ELF-1 (cell line): Measurements from ENCODE around the gene MGAT4C.

Experiments used
- DNase-seq: peaks from one replicate; pipeline ENCODE4 v3.0.0-alpha.2; 2016; ENCODE audit warnings: low read depth, low spot score

Gene MGAT4C

DNA sequence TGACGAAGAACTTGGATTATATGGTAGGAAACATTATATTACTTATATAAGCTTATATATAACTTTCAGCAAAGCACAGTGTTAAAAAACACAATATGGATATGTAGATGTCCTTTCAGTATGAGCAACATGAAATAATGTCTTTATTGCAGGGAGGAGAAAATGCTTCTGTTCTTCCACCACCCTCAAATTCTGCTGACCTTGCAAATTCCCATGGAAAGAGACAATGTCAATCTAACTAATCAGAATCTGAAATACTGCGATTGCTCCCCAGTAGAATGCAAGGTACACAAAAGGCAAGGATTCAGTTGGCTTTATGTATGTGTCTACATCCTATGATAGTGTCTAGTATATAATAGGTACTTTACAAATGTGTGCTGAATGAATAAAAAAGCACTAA lies 26.4 kb downstream of the MGAT4C start:
- DNase-seq: no peak

DNA sequence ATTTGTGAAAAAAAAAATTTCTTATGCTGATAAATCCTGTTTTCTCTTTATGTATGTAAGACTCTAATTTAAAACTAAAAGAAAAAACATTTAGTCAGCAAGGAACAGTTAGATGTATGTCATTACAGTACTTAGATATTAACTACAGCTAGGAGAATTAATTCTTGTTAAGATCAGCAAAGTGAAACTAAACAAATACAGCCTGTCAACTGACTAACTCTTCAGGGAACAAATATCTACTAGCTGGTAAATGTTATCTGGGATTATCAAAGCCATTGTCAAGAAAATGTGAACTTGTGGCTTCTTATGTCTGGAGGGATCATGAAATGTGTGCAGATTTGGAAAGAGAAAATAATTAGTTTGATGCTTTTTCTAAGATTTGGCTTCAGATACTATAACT lies 27.5 kb downstream of the MGAT4C start:
- no peak for DNase-seq

DNA sequence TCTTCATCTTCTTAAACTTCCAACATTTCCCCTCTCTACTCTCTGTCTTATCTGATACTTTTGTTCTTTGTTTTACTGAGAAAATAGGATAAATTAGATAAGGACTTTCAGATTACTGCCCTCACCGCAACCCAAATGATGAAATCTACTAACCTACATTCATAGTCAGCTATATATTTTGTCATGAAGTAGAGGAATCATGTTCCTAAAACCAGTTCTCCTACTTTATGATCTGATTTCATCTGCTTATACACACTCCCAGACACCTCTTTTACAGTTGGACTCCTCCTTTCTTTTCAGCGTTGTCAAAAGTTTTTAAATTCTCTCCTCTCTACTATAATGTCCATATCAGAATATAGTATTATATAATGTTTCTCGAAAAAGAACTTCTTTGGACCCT lies 29.7 kb downstream of the MGAT4C start:
- no peak for DNase-seq

DNA sequence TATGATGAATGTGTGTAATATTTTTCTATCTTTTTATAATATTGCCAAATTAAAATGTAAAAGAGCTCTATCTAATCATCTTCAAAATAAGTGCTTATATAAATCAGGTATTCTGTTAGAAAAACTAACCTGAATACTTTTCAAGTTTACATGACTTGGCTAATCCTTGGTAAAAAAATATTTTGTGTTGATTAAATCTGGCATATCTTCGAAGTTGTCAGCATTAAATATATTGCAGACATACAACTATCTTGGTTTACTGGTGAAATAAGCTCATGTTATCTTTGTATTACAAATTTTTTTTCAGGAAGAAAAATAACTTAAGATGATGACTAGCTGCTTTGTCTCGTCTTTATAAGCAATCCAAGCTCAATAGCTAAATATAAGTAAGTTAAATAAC lies 39.6 kb downstream of the MGAT4C start:
- no peak for DNase-seq

DNA sequence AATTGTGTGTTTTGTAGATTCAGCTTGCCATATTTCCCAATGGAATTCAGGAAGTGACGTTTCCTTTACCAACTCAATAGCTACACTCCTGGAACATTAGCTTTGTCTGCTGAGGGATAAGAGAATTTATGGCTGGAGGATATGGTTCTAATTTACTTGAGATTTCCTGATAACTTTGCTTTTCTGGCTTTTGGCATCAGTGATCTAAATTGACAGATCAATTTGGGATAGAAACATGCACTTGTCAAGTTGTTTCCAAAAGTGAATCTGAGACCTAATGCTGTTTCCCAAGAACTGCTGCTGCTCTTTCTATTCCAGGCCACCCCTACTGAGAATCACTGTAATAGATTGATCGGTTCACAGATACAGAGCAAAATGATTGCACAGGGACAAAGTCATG lies 43.2 kb downstream of the MGAT4C start:
- DNase-seq: no peak

DNA sequence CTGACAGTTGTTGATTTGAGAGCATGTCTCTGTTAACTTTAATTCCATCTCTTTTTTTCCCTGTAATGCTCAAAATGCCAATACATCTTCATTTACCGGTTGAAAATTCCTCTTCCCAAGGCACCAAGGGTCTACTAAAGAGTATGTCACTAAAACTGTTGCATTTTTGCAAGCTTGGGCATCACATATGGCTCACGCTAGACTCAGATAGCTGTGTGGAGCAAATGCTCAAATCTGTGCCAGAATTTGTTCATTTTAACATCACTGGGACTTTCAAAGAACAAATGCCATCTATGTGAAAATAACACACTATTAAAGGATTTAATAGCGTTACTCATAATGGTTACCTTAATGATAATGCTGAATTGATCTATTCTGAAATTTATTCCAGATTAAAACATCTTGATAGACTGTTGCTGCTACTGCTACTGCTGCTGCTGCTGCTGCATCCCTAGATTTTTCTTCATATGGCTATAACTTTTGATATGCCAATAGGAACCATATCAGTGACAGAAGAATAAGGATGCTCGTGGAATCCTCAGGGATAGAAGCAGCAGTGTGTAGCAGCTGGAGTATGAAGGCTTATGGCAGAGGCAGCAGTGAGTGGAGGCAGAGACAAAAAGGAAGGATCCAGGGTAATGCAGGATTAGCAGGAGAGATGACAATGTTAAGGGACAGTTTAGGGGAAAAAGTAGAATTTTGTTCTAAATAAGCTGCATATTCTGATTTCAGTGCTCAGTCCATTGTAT lies 57.3 kb downstream of the MGAT4C start:
- DNase-seq: no peak

DNA sequence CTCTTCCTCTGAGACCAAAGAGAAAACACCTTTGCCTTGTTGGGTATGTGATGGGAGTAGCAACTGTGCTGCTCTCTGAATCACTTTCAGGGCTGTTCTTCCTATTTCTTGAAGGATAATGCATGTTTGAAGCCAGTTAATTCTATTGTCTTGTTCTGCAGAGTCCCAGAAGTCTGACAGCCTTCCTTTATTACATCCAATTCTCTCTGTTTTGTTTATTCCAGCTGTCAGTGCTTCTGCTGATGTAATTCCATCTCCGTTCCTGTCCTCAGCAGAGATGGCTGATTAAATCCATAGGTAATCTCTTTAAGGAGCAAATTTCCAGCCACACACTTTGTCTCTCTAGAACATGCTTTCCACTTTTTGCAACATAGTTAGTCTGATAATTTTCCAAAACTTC lies 59.7 kb downstream of the MGAT4C start:
- no peak for DNase-seq

DNA sequence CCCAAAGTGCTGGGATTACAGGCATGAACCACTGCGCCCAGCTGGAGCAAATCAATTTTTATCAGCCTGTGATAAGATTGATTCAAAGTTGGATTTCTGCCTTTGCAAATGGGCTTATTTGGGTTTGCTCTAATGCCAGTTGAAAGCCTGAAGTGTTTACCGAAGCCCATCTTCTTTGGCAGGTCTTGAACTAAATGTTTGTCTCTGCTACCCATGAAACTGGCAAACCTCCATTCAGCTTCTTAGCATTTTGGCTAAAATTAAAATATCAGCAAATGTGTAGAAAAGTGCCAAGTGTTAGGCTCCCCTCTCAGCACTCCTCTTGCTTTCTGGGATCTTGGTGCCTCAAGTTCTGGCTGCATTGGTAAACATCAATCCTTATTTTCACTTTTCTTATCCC lies 61.5 kb downstream of the MGAT4C start:
- DNase-seq: no peak

DNA sequence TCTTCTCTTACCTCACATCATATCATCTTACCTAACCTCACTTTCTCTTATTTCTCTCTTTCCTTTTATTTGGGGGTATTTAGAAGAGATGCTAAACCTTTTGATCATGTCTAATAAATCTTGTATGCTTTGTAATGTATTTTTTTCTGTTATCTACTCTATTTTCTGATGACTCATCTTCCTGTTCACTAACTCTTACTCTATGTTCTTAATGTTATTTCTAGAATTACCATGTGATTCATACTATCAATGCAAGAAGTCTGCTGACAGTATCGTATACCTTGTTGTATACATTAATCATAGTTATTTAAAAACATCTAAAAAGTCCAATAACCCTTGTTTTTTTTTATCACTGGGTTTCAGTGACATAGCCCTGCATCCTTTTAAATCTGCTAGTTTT lies 62.3 kb downstream of the MGAT4C start:
- DNase-seq: no peak

DNA sequence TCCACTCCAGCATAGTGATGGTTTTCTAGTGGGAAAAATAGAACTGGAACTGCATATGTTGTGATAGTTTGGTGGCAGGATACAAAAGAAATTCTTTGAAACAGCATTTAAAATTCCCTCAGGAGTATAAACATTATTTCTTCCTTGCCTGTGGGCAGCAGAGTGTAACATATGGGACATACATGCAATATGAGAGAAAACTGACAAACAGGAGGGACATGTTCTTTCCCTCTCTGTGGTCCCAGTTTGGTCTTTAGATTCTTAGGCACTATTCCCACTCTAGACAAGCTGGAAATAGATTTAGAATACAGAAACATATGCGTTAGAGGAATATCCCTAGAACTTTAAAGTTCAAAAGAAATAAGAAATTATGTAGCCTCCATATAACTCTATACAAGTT lies 68.0 kb downstream of the MGAT4C start:
- no peak for DNase-seq

DNA sequence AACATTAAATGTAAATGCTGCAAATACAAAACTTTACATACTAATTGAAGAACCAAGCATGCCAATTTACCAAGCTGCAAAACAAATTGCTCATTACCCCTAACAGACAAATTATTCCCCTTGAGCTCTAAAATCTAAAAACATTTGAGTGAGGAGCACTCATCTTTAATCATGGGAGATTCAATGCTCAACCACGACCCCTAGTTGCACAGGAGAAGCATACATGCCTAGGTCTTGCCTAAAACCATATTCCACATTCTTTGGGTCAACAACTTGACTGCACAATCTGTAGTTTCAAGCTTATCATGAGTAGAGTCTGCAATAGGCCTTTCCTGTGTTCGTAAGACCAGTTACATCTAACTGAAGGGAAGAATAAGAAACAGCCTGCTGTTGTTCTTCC lies 69.7 kb downstream of the MGAT4C start:
- no peak for DNase-seq

DNA sequence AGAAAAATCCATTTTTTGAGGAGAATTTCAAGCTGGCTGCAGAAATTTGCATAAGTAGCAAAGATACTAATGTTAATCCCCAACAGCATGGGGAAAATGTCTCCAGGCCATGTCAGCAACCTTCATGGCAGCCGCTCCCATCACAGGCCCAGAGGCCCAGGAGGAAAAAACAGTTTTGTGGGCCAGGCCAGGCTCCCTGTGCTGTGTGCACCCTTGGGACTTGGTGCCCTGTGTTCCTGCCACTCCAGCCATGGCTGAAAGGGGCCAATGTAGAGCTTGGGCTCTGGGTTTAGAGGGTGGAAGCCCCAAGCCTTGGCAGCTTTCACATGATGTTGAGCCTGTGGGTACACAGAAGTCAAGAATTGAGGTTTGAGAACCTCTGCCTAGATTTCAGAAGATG lies 76.3 kb downstream of the MGAT4C start:
- DNase-seq: no peak

DNA sequence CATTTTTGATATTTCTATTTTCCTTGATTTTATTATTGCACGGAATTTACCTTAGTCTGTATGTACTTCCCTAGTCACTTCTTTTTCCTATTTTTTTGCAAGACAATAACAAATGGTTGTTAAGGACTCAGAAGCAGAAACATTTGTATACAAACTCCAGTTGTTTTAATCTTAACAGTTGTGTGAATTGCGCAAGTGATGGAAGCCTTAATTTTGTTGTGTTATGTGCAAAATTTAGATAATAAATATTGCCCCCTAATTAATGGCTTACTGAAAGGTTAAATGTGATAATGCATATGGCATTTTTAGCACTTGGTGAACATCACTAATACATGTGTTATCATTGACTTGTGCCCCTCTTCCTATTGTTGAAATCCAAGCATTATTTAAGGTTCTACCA lies 82.0 kb downstream of the MGAT4C start:
- DNase-seq: no peak

DNA sequence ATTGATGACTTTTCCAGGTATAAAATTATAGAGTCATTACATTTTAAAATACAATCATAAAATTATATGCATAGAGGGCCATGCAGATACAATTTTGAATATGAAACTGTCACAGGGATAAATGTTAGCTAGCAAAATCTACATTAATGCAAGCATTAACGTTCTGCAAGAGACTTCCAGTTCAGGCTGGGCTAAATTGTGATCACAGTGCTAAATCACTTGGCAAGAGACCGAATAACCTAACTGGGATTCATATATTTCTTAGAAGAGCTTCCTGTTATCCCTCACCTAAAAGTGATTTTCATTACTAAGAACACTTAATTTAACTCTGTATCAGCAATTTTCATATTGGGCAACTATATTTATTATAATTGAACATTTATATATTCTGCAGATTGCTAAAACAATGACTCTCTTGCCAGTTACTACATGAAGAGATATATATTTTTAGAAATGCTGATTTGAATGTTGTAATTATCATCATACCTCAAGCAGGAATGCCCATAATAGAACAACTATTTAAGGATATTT lies 83.2 kb downstream of the MGAT4C start:
- no peak for DNase-seq

DNA sequence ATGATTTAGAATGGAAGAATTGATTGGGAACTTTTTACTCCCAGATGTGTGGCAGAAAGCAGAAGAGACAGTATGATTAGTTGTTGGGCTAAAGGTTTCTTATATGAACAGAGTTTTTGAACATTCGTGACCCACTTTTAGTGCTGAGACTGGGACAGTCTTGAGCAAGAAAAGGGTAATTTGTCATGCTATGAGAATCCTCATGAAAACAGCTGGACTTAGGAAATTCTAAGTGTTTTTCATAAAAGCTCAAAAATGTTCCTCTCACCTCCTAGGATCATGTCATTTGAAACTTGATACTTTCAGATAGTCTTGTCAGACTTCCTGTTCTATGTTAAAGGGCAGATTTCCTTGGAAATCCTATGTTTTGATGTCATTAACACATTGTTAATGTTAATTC lies 86.1 kb downstream of the MGAT4C start:
- DNase-seq: no peak

DNA sequence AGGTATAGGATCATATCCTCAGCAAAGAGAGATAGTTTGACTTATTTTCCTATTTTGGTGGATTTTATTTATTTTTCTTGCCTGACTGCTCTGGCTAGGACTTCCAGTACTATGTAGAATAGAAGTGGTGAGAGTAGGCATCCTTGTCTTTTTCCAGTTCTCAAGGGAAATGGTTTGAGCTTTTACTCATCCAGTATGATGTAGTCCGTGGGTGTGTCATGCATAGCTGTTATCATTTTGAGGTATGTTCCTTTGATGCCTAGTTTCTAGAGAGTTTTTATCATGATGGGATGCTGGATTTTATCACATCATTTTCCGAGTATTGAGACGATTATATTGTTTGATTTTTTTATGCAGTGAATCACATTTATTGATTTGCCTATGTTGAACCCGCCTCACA lies 97.2 kb downstream of the MGAT4C start:
- DNase-seq: no peak

DNA sequence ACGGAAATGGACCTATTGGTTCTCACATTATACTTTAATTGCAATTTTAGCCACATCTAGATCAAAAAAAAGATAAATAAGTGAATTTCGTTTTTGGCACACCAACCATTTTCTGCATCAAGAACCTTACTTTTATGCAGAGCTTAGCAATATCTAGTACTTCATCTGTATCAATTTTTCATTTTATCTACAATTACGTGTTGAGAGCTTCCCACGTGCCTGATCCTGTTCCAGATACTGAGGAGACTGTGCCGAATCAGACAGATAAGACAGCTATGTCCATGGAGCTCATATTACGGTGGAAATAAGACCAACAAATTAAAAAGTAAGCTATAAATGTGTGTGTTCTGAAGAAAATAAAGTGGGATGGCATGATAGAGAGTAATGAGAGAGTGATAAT lies 101.6 kb downstream of the MGAT4C start:
- DNase-seq: no peak

DNA sequence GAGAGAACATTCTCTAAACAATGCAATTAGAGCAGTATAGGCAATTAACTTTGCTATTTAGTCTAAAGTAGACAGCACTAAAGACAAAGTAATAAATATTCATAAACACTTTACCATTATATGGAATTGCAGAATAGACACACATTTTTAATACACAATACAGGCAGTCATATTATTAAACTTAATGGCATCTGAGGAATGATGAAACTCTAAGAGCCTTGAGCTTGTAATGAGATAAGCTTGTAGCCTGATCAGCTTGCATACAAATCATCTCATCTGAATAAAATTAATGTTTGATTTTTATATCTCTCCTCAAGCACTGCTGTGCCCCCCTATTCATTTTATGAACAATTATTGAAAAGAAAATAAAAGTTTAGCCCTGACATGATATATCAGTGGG lies 107.6 kb downstream of the MGAT4C start:
- no peak for DNase-seq

DNA sequence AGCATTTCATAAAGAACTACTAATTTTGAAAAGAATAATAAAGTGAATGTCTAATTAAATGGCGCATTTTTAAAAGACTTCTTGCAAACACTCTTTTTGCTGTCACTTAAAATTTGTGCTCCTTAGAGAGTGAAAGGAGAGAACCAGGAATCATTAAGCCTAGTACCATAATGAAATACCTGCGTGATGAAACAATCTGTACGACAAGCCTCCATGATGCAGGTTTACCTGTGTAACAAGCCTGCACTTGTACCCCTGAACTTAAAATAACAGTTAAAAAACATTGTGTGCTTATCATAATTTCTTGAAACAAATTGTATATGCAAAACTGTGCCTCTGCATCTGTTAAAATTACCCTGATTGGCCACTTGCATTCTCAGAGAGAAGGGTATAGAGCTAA lies 108.1 kb downstream of the MGAT4C start:
- DNase-seq: no peak

DNA sequence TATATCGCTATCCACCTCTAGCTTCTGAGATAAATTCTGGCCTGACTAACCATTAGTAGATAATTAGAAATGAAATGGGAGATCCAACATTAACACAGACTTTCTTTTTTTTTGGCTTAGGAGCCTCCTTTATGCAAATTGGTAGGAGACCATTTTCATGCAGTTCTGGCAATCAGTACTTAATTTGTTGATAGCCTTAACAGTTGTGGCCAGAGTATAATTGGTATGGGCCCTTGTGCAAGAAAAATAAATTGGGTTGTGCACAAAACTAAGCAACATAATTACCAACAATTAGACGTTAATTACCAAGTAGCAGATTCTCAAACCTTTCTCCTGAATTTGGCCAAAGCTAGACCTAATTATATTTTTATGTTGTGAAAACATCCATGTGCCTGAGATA lies 111.0 kb downstream of the MGAT4C start:
- no peak for DNase-seq

DNA sequence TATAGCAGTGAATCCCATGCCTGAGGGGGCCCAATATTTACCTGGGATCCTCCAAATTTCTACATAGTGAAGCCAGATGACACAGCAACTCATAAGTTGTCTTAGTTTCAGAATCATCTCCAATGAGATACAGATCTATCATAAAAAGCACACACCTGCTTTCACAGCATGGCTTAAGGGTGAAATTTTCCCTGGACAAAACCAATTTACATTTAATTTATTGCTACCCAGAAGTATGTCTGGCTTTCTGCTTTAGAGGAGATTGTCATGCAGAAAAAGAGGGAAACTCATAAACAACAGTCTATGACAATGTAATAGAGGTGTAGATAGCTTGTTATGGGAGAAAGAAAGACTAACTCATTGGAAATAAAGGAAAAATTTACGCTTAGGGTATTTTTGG lies 113.0 kb downstream of the MGAT4C start:
- DNase-seq: no peak

DNA sequence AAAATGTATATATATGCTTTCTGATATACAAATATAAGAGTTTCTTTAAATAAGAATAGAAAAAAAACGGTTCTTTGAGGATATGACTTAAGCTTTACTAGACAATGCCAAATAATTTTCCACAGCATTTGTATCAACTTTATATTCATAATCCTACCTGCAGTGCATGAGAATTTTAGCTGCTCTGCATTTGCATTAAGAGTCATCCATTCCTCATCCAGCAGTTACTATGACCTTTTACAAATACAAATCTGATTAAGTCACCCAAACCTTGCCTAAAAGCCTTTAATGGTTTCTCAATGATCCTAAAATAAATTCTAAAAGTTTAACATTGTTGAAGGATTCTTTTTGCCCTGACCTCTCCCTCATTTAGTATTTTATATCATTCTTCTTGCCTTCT lies 116.5 kb downstream of the MGAT4C start:
- DNase-seq: no peak

DNA sequence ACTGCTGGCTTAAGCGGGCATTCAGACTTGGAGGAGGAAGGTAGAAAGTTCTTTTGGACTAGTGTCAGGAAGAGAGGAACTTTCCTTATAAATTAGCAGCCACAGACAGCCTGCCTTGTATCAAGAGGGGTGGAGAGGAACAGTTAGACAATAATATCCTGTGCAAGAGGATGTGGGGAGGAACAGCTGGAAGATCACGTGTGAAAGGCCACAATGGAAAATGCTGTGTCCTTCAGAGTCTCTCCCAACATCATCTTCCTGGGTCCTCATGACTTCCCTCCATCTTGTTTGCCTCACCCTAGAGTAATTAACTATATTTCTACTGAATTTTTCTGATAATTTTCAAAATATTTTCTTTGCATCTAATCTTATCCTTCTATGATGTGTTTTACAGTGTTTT lies 117.4 kb downstream of the MGAT4C start:
- no peak for DNase-seq

DNA sequence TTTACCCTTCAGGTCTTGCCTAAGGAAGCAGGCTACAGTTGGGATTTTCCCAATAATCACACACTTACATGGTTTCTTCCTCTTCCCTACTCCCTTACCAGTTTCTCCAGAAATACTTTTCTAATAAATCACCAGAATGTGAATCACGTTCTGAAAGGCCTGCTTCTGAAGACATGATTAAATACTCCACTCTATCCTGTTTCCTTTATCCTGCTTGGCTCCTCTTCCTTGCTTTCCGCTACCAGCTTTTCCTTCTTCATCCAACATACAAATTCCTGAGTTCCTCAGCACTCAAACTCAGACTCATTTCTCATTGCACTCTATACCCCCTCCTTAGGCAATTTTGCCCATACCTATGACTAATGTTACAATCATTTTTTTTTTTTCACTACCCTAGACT lies 118.3 kb downstream of the MGAT4C start:
- DNase-seq: no peak
